Measurements from ENCODE around the gene BLMH.

BLMH gene

GRCh38 chr17:30200106-30200505 is 91.6 kb downstream of the BLMH start:
- no peak for DNase-seq (ENCODE audit: low read depth)

- no peak for DNase-seq (ENCODE audit: low read depth)
These were observed 92.1 kb downstream of the BLMH start for GRCh38 chr17:30199600-30199999.

Measured in stromal cell of bone marrow (primary cell).